Placental epithelial cell (primary cell): ENCODE measurements around the gene MDH1. TPM values are rescaled to one million over a fixed set of nuclear protein-coding genes. Genes with fewer than 3 reads are reported as not detected.

Source experiments
- total RNA-seq: library from RNA; depleted of rRNA; stranded (reverse); fragments of >200 nt; gene quantifications from 2 replicates; pipeline ENCODE4 v1.2.3, GENCODE V29; 2012

MDH1 gene
- total RNA-seq = 91.9 and 138 TPM in 2 replicates

DNA sequence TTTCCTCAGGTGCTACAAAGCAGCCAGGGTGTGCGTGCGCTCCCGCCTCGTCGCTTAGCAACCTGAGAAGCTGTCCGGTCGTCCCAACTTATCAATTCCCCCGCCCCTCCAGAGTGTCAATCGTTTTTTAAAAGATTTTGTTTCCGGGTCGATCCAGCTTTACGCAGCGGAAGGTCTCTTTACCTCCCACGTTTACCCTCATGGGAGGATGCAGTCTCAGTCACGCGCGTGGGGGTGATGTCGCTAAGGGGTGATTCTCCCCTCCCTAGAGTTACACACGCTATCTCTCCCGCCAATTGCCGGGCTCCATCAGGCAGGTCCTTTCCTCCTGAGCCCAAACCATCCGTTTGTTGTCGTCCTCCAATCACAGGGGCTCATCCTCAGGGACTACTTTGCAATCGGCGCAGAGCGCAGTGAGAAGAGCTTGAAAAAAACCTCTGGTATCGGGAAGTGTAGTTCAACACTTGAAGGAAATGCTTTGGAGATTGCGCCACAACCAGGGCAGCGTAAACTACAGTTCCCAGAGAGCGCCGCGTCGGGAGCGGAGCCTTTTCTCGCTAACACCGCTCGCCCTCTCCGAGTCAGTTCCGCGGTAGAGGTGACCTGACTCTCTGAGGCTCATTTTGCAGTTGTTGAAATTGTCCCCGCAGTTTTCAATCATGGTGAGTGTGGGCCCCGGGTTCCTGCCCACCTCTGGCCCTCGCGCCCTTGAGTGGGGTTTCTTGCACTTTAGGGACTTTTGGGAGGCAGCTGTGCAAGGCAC, at the start of gene MDH1, which contains the start of gene WDPCP:
Gene MDH1 (plus strand): TSS at position 579 of the 763 bp plus-strand sequence. CDS start 81 bp downstream, at position 660.
Gene WDPCP (minus strand): TSS at position 93 of the 763 bp plus-strand sequence. CDS start 206 bp downstream, outside the sequence.

Other genes starting within 250 kb of the MDH1 start
- gene WDPCP, start 486 bp upstream of the MDH1 start, total RNA-seq = 10.2 and 14.6 TPM in 2 replicates